ENCODE data around the gene ACSM4.
"Not testable (repeated sequence)": the region's sequence is repeated elsewhere in the genome, so short reads cannot be mapped to it uniquely, and the experiment has no call there.

ACSM4 gene

GRCh38 chr12:7303772-7304171 lies at the start of gene ACSM4:
Gene ACSM4, plus strand, starts transcription at chr12:7304072. Its CDS starts 260 bp downstream, at chr12:7304332.
- DNase-seq (ENCODE audit: low read depth, low spot score) = no peak

GRCh38 chr12:7259060-7259459 lies 44.8 kb upstream of the ACSM4 start:
- no peak for DNase-seq (ENCODE audit: low read depth, low spot score)

DNA sequence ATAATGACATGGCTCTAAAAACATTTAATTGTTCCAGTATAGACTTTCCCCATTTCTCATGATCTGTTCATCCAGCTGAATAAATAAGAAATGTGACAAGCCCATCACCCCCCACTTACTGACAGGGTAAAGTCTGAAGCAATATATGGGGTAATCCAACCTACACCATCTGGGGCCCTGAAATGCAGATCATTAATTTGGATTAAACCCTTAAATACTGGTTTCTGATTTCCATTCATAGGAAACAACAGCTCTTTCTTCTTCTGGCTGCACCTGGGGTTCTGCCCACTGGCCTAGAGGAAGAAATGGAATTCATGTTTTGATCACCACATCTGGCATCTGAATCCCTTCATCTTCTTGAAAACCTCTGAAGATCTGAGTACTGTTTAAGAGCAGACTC lies 39.3 kb upstream of the ACSM4 start:
- no peak for DNase-seq (ENCODE audit: low read depth, low spot score)

DNA sequence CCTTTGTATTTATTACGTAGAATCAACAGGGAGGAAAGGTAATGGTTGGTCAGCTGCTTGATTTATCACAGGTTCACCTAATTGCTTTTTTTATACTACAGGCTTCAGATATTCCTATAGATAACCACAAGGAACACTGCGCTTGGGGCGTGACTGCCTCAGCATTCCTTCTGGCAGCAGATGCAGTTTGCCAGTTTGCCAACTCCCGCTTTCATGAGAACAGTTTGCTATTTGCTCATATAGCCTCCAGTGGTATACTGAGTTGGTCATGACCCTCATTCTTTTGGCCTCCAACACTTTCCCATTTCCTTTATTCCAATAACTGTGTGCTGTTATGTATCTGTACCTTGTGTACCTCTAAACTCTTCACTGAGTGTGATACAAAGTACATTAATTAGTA lies 38.6 kb upstream of the ACSM4 start:
- DNase-seq (ENCODE audit: low read depth, low spot score) = no peak

DNA sequence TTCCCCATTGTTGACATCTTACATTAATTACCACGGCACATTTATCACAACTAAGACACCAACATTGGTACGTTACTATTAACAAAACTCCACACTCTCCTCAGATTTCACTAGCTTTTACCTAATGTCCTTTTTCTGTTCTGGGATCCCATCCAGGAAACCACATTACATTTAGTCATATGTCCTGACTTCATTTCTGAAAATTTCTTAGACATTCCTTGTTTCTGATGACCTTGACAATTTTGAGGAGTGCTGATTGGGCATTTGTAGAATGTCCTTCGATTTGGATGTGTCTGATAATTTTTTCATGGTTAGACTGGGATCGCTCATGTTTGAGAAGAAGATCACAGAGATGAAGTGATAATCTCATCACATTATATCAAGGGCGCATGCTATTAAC lies 34.6 kb upstream of the ACSM4 start:
- DNase-seq (ENCODE audit: low read depth, low spot score) = no peak

DNA sequence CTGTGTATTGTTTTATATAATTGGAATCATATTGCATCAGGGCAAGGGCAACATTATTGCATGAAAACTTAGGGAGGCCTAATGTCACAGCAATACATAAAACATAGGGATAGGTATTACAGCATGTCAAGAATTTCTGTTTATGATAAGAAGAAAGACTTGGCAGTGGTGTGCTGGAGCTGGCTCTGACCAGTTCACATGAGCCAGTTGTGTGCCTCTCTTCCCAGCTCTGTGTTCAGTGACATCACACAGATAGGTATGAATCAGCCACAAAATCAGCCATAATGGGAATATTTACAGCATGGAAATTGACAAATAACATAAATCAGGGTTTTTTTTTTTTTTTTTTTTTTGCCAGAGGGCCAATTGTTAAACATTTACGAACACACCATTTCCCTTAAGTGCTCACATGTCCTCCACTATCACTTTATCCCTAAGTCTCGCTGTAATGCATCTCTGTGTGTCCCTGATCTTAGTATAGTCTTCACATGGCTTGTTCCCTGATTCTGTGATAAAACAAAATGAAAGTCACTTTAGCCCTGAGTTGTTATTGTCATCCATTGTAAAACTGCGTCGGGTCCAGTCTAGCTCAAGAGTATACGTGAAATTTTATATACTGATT lies 31.9 kb upstream of the ACSM4 start:
- DNase-seq (ENCODE audit: low read depth, low spot score) = no peak

GRCh38 chr12:7275482-7275881 lies 28.4 kb upstream of the ACSM4 start:
- not testable (repeated sequence) for DNase-seq (ENCODE audit: low read depth, low spot score)

- no peak for DNase-seq (ENCODE audit: low read depth, low spot score)
Observed at GRCh38 chr12:7282844-7283243, 21.0 kb upstream of the ACSM4 start.

DNA sequence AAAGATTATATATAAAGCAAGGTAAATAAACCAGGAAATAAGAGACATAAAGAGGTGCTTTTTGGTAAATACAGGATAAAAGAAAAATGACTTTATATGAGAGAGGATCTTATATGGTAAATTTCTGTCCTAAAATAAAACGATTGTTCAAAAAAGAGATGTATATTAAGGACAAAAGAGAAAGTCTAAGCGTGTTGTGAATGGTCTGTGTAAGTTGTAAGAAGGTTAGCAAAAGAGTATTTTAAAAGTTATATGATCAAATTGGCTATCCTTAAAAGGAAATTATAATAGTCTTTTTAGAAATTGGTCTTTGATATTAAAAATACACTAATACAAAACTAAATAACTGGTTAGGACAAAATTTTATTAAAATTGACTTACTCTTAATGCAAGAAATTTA lies 14.1 kb upstream of the ACSM4 start:
- DNase-seq (ENCODE audit: low read depth, low spot score) = no peak

GRCh38 chr12:7290588-7290987 lies 13.3 kb upstream of the ACSM4 start:
- not testable (repeated sequence) for DNase-seq (ENCODE audit: low read depth, low spot score)

- DNase-seq (ENCODE audit: low read depth, low spot score) = no peak
Observed at GRCh38 chr12:7292300-7292699, 11.6 kb upstream of the ACSM4 start.

DNA sequence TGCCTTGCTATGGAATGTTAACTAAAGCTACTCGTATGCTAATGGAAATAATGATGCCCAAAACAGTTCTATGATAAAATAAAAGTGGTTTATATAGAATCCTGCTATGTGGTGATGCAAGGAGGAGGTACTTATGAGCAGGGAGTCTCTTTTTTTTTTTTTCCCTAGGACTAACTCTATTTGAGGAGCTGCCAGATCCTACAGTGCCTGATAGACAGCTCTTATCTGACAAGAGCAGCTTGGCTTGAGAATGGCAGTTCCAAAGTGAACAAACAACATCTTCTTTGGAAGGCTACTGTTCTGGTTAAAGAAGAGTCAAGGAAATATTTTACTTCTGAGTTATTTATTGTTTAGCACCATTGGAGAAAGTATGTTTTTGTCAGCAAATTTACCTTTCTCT lies 10.2 kb upstream of the ACSM4 start:
- no peak for DNase-seq (ENCODE audit: low read depth, low spot score)

GRCh38 chr12:7295529-7295928 lies 8.3 kb upstream of the ACSM4 start:
- DNase-seq (ENCODE audit: low read depth, low spot score) = no peak

DNA sequence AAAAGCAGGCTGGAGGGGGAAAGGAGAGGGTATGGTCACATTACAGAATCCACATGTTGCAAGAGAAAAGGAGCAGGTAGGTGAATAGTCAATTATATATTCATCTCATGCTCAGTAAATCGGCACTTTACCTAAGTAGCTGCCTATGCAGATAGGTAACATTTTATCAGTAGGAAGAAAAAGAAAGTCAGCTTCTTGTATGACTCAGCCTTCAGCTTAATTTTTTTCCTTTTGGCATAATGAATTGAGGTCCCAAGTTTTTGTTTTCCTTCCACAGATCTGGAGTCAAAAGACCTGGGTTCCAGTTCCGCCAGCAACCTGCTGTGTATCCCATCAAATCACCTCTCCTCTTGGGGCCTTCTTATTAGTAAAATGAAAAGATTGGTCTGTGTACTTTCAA lies 6.0 kb upstream of the ACSM4 start:
- DNase-seq (ENCODE audit: low read depth, low spot score) = no peak

GRCh38 chr12:7302266-7302986 lies 1.4 kb upstream of the ACSM4 start:
- DNase-seq (ENCODE audit: low read depth, low spot score) = no peak

DNA sequence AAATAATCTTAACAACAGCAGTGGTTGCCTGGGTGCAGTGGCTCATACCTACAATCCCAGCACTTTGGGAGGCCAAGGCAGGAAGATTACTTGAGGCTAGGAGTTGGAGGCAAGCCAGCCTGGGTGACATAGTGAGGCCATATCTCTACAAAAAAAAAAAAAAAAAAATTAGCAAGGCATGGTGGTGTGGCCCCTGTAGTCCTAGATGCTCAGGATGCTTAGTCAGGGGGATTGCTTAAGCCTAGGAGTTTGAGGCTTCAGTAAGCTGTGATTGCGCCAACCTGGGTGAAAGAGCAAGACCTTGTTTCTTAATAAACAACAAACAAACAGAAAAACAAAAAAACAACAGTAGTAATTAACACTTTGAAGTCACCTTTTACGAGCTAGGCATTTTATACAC lies 642 bp upstream of the ACSM4 start:
- DNase-seq (ENCODE audit: low read depth, low spot score) = no peak

GRCh38 chr12:7304456-7304855 lies 584 bp downstream of the ACSM4 start:
- no peak for DNase-seq (ENCODE audit: low read depth, low spot score)

GRCh38 chr12:7310070-7310469 lies 6.2 kb downstream of the ACSM4 start:
- DNase-seq (ENCODE audit: low read depth, low spot score) = no peak

- no peak for DNase-seq (ENCODE audit: low read depth, low spot score)
Observed at GRCh38 chr12:7319930-7320329, 16.1 kb downstream of the ACSM4 start.

DNA sequence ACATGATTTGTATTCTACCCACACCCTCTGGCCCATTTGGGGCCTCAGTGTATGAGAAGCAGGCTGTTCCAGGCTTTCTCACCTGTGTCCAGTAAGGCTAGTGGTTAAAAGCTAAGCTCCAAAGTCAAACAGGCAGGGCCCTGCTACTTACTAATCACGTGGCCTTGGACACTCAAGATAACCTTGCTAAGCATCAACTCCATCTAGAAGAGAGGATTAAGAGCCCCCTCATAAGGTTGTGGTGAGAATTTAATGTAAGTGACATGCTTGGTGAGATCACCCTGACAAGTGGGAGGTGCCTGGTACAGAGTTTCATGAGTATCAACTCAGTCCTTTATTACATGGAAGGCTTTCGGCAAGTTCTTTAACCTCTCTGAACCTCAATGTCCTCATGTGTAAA lies 17.8 kb downstream of the ACSM4 start:
- DNase-seq (ENCODE audit: low read depth, low spot score) = no peak

- no peak for DNase-seq (ENCODE audit: low read depth, low spot score)
Observed at GRCh38 chr12:7322599-7322998, 18.7 kb downstream of the ACSM4 start.

DNA sequence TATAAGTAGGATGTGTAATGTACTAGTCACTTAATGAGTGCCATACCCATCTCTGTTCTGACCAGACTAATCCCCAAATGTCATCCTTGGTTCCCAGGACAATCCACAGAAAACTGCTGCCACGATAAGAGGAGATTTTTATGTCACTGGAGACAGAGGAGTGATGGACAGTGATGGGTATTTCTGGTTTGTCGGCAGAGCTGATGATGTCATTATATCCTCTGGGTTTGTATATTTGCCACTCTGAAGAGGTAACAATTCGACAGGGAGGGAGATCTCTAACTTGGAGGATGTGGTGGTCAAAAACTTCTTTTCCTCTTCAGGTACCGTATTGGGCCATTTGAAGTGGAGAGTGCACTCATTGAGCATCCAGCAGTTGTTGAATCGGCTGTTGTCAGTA lies 20.3 kb downstream of the ACSM4 start:
- no peak for DNase-seq (ENCODE audit: low read depth, low spot score)

GRCh38 chr12:7327918-7328317 lies 24.0 kb downstream of the ACSM4 start:
- no peak for DNase-seq (ENCODE audit: low read depth, low spot score)

- DNase-seq (ENCODE audit: low read depth, low spot score) = not testable (repeated sequence)
Observed at GRCh38 chr12:7337790-7338189, 33.9 kb downstream of the ACSM4 start.
